SK-N-SH treated with all-trans-retinoic acid at 6 μM for 48 hours (cell line): ENCODE measurements around the gene DEPDC5.

Experiments
- ATAC-seq: fragments of 200-7000 bp; cut with Tn5 transposase; 3 replicates; pipeline ENCODE4 v1.9.1; 2020; ENCODE audit warnings: mild to moderate bottlenecking, moderate library complexity
- ARNTL ChIP-seq: fragments of 450-650 bp; formaldehyde crosslinking; IDR thresholded peaks from 2 replicates; pipeline ENCODE4 v1.5.0; 2020; ENCODE audit warnings: low read depth, mild to moderate bottlenecking, moderate library complexity, borderline replicate concordance
- BACH2 ChIP-seq: fragments of 250-450 bp; sonication (Bioruptor Pico); IDR thresholded peaks from 2 replicates; pipeline ENCODE4 v1.9.0; 2021; ENCODE audit warnings: mild to moderate bottlenecking, borderline replicate concordance
- CREB5 ChIP-seq: fragments of 250-450 bp; sonication (Bioruptor Pico); IDR thresholded peaks from 2 replicates; pipeline ENCODE4 v1.5.1; 2020; ENCODE audit warnings: low read depth, mild to moderate bottlenecking, moderate library complexity
- CSDC2 ChIP-seq: fragments of 250-450 bp; sonication (Bioruptor Pico); IDR thresholded peaks from 2 replicates; pipeline ENCODE4 v1.5.0; 2020; ENCODE audit warnings: mild to moderate bottlenecking, moderate library complexity
- ESRRG ChIP-seq: fragments of 250-450 bp; sonication (Bioruptor Pico); IDR thresholded peaks from 2 replicates; pipeline ENCODE4 v1.6.1; 2021; ENCODE audit warnings: mild to moderate bottlenecking
- GLIS3 ChIP-seq: fragments of 250-450 bp; sonication (Bioruptor Pico); IDR thresholded peaks from 2 replicates; pipeline ENCODE4 v1.5.0; 2020; ENCODE audit warnings: mild to moderate bottlenecking, moderate library complexity
- ISL1 ChIP-seq: fragments of 250-450 bp; sonication (Bioruptor Pico); IDR thresholded peaks from 2 replicates; pipeline ENCODE4 v2.1.2; 2022; ENCODE audit warnings: mild to moderate bottlenecking, moderate library complexity
- OSR1 ChIP-seq: fragments of 250-450 bp; sonication (Bioruptor Pico); IDR thresholded peaks from 2 replicates; pipeline ENCODE4 v1.8.0; 2022; ENCODE audit warnings: moderate library complexity, mild to moderate bottlenecking, inconsistent platforms
- PATZ1 ChIP-seq: fragments of 250-450 bp; sonication (Bioruptor Pico); IDR thresholded peaks from 2 replicates; pipeline ENCODE4 v1.8.0; 2020; ENCODE audit warnings: mild to moderate bottlenecking, moderate library complexity, borderline replicate concordance
- PPARA ChIP-seq: fragments of 250-450 bp; sonication (Bioruptor Pico); IDR thresholded peaks from 2 replicates; pipeline ENCODE4 v1.5.0; 2020; ENCODE audit warnings: mild to moderate bottlenecking, borderline replicate concordance
- RARB ChIP-seq: fragments of 250-450 bp; sonication (Bioruptor Pico); IDR thresholded peaks from 2 replicates; pipeline ENCODE4 v1.8.0; 2021; ENCODE audit warnings: mild to moderate bottlenecking, moderate library complexity
- TCF4 ChIP-seq: fragments of 250-450 bp; sonication (Bioruptor Pico); IDR thresholded peaks from 2 replicates; pipeline ENCODE4 v1.8.0; 2021; ENCODE audit warnings: mild to moderate bottlenecking, moderate library complexity, borderline replicate concordance
- TOX ChIP-seq: fragments of 250-450 bp; sonication (Bioruptor Pico); IDR thresholded peaks from 2 replicates; pipeline ENCODE4 v1.8.0; 2021; ENCODE audit warnings: mild to moderate bottlenecking, moderate library complexity, borderline replicate concordance
- TSHZ2 ChIP-seq: fragments of 250-450 bp; sonication (Bioruptor Pico); IDR thresholded peaks from 2 replicates; pipeline ENCODE4 v1.5.0; 2020; ENCODE audit warnings: mild to moderate bottlenecking, moderate library complexity
- ZFP3 ChIP-seq: fragments of 250-450 bp; sonication (Bioruptor Pico); IDR thresholded peaks from 2 replicates; pipeline ENCODE4 v1.5.0; 2020; ENCODE audit warnings: mild to moderate bottlenecking, moderate library complexity
- ZFP30 ChIP-seq: fragments of 450-650 bp; formaldehyde crosslinking; IDR thresholded peaks from 2 replicates; pipeline ENCODE4 v1.5.0; 2022; ENCODE audit warnings: mild to moderate bottlenecking, moderate library complexity
- ZNF70 ChIP-seq: fragments of 450-650 bp; formaldehyde crosslinking; IDR thresholded peaks from 2 replicates; pipeline ENCODE4 v1.5.0; 2020; ENCODE audit warnings: mild to moderate bottlenecking, moderate library complexity
- ZNF8 ChIP-seq: fragments of 450-650 bp; formaldehyde crosslinking; IDR thresholded peaks from 2 replicates; pipeline ENCODE4 v1.5.0; 2020; ENCODE audit warnings: mild to moderate bottlenecking, moderate library complexity
- TF ChIP-seq, protein P1 (sequence below): fragments of 250-450 bp; sonication (Bioruptor Pico); IDR thresholded peaks from 2 replicates; pipeline ENCODE4 v1.5.1; 2021; ENCODE audit warnings: mild to moderate bottlenecking, moderate library complexity
- TF ChIP-seq, protein P2 (sequence below): fragments of 250-450 bp; sonication (Bioruptor Pico); IDR thresholded peaks from 2 replicates; pipeline ENCODE4 v1.8.0; 2021; ENCODE audit warnings: low read depth, mild to moderate bottlenecking, moderate library complexity, borderline replicate concordance

Gene DEPDC5

GRCh38 chr22:31891366-31892079 lies 137.7 kb downstream of the DEPDC5 start:
- no peak for ATAC-seq
- TF ChIP-seq ARNTL (CRISPR knock-in tag) (no peak), ZNF8 (CRISPR knock-in tag) (no peak), ISL1 (CRISPR knock-in tag) (no peak), TSHZ2 (CRISPR knock-in tag) (no peak), OSR1 (CRISPR knock-in tag) (no peak), RARB (CRISPR knock-in tag) (no peak), TCF4 (no peak), ZNF70 (CRISPR knock-in tag) (no peak), BACH2 (no peak), GLIS3 (CRISPR knock-in tag) (no peak), PPARA (CRISPR knock-in tag) (no peak), ZFP30 (no peak), CSDC2 (CRISPR knock-in tag) (no peak), TOX (CRISPR knock-in tag) (no peak), PATZ1 (CRISPR knock-in tag) (no peak)
- TF ChIP-seq, protein P1, sequence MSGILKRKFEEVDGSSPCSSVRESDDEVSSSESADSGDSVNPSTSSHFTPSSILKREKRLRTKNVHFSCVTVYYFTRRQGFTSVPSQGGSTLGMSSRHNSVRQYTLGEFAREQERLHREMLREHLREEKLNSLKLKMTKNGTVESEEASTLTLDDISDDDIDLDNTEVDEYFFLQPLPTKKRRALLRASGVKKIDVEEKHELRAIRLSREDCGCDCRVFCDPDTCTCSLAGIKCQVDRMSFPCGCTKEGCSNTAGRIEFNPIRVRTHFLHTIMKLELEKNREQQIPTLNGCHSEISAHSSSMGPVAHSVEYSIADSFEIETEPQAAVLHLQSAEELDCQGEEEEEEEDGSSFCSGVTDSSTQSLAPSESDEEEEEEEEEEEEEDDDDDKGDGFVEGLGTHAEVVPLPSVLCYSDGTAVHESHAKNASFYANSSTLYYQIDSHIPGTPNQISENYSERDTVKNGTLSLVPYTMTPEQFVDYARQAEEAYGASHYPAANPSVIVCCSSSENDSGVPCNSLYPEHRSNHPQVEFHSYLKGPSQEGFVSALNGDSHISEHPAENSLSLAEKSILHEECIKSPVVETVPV (CRISPR knock-in tag): no peak

GRCh38 chr22:31892080-31892433 lies 138.2 kb downstream of the DEPDC5 start:
- ATAC-seq: no peak
- no peak for TF ChIP-seq ISL1 (CRISPR knock-in tag)
- no peak for TF ChIP-seq PATZ1 (CRISPR knock-in tag)
- TF ChIP-seq TCF4: no peak
- no peak for TF ChIP-seq ZFP3 (CRISPR knock-in tag)
- TF ChIP-seq OSR1 (CRISPR knock-in tag): no peak
- no peak for TF ChIP-seq ARNTL (CRISPR knock-in tag)
- TF ChIP-seq ZNF70 (CRISPR knock-in tag): no peak
- TF ChIP-seq, protein P1 (CRISPR knock-in tag): no peak
- TF ChIP-seq CREB5 (CRISPR knock-in tag): no peak
- no peak for TF ChIP-seq ZFP30
- no peak for TF ChIP-seq ESRRG
- TF ChIP-seq PPARA (CRISPR knock-in tag): no peak
- TF ChIP-seq, protein P2, sequence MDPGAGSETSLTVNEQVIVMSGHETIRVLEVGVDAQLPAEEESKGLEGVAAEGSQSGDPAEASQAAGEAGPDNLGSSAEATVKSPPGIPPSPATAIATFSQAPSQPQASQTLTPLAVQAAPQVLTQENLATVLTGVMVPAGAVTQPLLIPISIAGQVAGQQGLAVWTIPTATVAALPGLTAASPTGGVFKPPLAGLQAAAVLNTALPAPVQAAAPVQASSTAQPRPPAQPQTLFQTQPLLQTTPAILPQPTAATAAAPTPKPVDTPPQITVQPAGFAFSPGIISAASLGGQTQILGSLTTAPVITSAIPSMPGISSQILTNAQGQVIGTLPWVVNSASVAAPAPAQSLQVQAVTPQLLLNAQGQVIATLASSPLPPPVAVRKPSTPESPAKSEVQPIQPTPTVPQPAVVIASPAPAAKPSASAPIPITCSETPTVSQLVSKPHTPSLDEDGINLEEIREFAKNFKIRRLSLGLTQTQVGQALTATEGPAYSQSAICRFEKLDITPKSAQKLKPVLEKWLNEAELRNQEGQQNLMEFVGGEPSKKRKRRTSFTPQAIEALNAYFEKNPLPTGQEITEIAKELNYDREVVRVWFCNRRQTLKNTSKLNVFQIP: no peak
